C4-2B (cell line): ENCODE results near the gene NIPSNAP3A.

Source experiments
- CTCF ChIP-seq: fragments of 450-650 bp; conservative IDR thresholded peaks from 2 replicates; pipeline ENCODE4 v1.5.1; 2017; ENCODE audit warnings: mild to moderate bottlenecking
- ZFX ChIP-seq: fragments of 450-650 bp; IDR thresholded peaks from 2 replicates; pipeline ENCODE4 v1.6.1; 2017

- TF ChIP-seq CTCF (no peak), ZFX (no peak)
These were observed 27.5 kb downstream of the NIPSNAP3A start for GRCh38 chr9:104774831-104775573.
